Measurements from ENCODE around the gene AGBL4.

- TF ChIP-seq CTCF (IDR thresholded peaks at IDR 0.05) (no peak), POLR2A (IDR thresholded peaks at IDR 0.05) (no peak)
Observed at GRCh38 chr1:48831120-48831978, 1192.4 kb downstream of the AGBL4 start.

Data from lower leg skin (tissue), 3 donors.